Measurements from ENCODE around the gene RBM33. TPM values are rescaled to one million over a fixed set of nuclear protein-coding genes. Genes with fewer than 3 reads are reported as not detected.

RBM33 gene
- total RNA-seq, 1 donor from 2014 or later: 79.4 TPM

DNA sequence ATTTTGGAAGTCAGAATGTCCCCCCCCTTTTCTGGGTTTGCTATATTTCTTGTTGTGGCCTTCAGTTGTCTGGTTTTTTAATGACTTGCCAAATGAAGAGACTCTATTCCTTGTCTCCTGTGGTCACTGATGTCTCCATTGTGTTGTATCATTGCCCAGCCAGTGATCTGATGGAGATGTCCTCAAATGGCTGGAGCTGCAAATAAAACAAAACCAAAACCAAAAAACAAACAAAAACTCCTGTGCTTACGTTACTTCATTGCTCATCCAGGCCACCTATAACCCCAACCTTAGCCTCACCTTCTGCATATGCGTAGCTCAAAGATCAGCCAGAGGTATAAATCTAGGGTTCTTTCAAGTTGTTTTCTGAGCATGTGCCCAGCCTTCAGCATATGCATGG is 5.1 kb downstream of the RBM33 start:
- Mint-ChIP-seq H3K27ac (no peak overlapping the region), H3K36me3 (ENCODE audit: insufficient read depth) (peaks cover 32% of the 10 kb centered on the region), H3K9me3 (ENCODE audit: low read depth) (peaks cover 18% of the 10 kb centered on the region), H3K4me1 (ENCODE audit: low read depth) (peaks cover 39% of the 10 kb centered on the region), H3K27me3 (no peaks in the 10 kb centered on the region), H3K4me3 (ENCODE audit: low read depth) (no peak overlapping the region)
- TF ChIP-seq, protein P1, sequence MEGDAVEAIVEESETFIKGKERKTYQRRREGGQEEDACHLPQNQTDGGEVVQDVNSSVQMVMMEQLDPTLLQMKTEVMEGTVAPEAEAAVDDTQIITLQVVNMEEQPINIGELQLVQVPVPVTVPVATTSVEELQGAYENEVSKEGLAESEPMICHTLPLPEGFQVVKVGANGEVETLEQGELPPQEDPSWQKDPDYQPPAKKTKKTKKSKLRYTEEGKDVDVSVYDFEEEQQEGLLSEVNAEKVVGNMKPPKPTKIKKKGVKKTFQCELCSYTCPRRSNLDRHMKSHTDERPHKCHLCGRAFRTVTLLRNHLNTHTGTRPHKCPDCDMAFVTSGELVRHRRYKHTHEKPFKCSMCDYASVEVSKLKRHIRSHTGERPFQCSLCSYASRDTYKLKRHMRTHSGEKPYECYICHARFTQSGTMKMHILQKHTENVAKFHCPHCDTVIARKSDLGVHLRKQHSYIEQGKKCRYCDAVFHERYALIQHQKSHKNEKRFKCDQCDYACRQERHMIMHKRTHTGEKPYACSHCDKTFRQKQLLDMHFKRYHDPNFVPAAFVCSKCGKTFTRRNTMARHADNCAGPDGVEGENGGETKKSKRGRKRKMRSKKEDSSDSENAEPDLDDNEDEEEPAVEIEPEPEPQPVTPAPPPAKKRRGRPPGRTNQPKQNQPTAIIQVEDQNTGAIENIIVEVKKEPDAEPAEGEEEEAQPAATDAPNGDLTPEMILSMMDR (IDR thresholded peaks at IDR 0.05; ENCODE audit: unreplicated experiment): no peak
- DNase-seq (ENCODE audit: low spot score, unreplicated experiment): no peak

DNA sequence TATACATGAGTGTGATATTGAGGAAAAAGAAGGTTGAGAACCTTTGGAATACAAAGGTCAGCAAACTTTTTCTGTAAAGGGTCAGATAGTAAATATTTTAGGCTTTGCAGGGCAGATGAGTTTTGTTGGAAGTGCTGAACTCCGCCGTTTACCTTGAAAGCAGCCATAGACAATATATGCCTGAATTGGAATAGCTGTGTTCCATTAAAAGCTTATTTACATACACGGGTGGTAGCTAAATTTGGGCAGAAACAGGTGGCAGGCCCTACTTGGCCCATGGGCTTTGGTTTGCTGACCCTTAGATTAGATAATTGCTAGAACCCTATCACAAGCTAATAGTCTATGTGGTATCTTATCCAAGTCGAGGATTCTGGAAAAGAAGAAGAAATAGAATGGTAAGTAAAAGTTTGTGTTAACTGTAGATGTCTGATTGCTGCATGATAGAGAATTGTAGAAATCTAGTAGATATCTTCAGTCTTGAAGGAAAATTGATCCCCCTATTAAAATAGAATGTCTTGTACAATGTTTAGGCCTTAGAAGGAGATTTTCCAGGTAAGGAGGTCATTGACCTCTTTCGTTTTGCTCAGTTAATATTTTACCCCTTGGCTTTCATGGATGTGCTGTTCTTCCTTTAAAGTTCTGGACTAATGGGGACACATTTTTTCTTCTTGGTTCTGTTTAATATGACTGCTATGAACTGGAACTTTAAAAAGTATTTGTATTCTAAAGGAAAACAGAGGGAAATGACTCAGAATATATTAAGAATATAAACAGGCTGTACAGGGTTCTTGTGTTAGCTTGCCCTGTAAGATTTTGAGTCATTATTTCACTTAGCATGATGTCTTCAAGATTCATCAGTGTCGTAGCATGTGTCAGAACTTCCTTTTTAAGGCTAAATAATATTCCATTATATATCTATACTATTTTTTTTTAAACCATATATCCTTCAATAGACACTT is 8.0 kb downstream of the RBM33 start:
- peaks cover 27% of the 10 kb centered on the region for H3K36me3 Mint-ChIP-seq (ENCODE audit: insufficient read depth)
- H3K27me3 Mint-ChIP-seq: no peaks in the 10 kb centered on the region
- peaks cover 18% of the 10 kb centered on the region for H3K9me3 Mint-ChIP-seq (ENCODE audit: low read depth)
- peak overlapping the region; percentile 79 for H3K27ac Mint-ChIP-seq
- H3K4me1 Mint-ChIP-seq (ENCODE audit: low read depth): peaks cover 22% of the 10 kb centered on the region
- TF ChIP-seq, protein P1 (IDR thresholded peaks at IDR 0.05; ENCODE audit: unreplicated experiment): no peak
- H3K4me3 Mint-ChIP-seq (ENCODE audit: low read depth): no peak overlapping the region
- no peak for DNase-seq (ENCODE audit: low spot score, unreplicated experiment)

DNA sequence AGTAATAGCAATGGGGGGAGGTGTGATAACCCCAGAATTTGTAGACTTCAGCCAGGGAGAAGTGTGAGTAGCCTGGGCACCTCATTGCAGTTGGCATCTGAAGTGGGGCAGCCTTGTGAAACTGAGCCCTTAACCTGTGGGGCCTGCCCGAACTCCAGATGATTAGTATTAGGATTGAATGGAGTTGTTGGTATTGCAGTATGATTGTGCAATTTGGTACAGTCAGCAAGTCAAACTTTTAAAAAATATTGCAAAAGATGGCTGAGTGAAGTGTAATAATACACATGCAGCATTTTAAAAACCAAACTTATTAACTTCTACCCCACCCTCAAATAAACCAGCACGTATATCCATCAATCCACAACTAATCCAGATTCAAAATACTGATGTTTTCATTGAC is 9.3 kb downstream of the RBM33 start:
- DNase-seq (ENCODE audit: low spot score, unreplicated experiment): no peak
- Mint-ChIP-seq H3K4me3 (ENCODE audit: low read depth) (no peak overlapping the region), H3K9me3 (ENCODE audit: low read depth) (peaks cover 11% of the 10 kb centered on the region), H3K4me1 (ENCODE audit: low read depth) (peaks cover 22% of the 10 kb centered on the region), H3K36me3 (ENCODE audit: insufficient read depth) (peaks cover 14% of the 10 kb centered on the region), H3K27me3 (no peaks in the 10 kb centered on the region), H3K27ac (no peak overlapping the region)
- TF ChIP-seq, protein P1 (IDR thresholded peaks at IDR 0.05; ENCODE audit: unreplicated experiment): no peak

DNA sequence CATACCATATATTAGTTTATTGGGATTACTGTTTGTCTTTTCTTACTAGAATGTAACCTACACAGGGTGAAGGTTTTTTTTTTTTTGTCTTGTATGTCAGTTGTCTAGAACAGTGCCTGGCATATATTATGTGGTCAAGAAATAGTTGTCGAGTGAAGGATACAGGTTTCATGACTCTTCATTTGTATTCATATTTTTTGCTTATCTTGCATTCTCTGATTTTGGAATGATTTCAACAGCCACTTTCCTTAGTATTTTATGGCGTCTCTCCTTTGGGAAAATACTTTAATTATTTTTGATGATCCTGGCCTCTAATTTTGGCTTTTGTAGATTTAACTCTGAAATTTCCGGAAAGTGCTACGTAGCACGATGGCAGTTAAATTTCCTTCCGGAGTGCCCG is 12.4 kb downstream of the RBM33 start:
- TF ChIP-seq, protein P1 (IDR thresholded peaks at IDR 0.05; ENCODE audit: unreplicated experiment): no peak
- no peak overlapping the region for H3K27ac Mint-ChIP-seq
- DNase-seq (ENCODE audit: low spot score, unreplicated experiment): no peak
- H3K27me3 Mint-ChIP-seq: no peaks in the 10 kb centered on the region
- H3K9me3 Mint-ChIP-seq (ENCODE audit: low read depth): peaks cover 8% of the 10 kb centered on the region
- no peak overlapping the region for H3K4me3 Mint-ChIP-seq (ENCODE audit: low read depth)
- H3K36me3 Mint-ChIP-seq (ENCODE audit: insufficient read depth): peaks cover 9% of the 10 kb centered on the region
- peaks cover 15% of the 10 kb centered on the region for H3K4me1 Mint-ChIP-seq (ENCODE audit: low read depth)

DNA sequence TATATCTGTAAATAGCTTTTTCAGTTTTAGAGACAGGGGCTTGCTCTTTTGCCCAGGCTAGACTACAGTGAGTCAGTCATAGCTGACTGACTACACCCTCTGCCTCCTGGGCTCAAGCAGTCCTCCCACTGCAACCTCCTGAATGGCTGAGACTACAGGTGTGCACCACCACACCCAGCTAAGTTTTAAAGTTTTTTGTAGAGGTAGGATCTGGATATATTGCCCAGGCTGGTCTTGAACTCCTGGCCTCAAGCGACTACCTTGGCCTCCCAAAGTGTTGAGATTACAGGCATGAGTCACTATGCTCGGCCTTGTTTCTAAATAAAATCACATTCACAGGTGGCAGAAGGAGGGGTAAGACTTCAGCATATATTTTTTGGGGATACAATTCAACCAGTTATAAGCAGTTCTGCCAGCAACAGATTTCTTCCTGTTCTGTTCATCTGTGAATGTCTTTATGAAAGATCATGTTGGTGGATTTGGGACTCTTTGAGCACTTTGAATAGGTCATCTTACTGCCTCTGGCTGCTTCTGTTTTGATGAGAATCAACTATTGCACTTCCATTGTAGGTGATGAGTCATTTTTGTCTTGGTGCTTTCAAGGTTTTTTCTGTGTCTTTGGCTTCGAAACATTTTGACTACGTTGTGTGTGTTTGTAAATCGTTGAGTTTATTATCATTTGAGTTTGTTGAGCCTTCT is 15.7 kb downstream of the RBM33 start:
- no peak overlapping the region for H3K27ac Mint-ChIP-seq
- no peak overlapping the region for H3K4me3 Mint-ChIP-seq (ENCODE audit: low read depth)
- peaks cover 2% of the 10 kb centered on the region for H3K4me1 Mint-ChIP-seq (ENCODE audit: low read depth)
- DNase-seq (ENCODE audit: low spot score, unreplicated experiment): no peak
- H3K27me3 Mint-ChIP-seq: no peaks in the 10 kb centered on the region
- TF ChIP-seq, protein P1 (IDR thresholded peaks at IDR 0.05; ENCODE audit: unreplicated experiment): no peak
- H3K9me3 Mint-ChIP-seq (ENCODE audit: low read depth): peaks cover 8% of the 10 kb centered on the region
- peaks cover 9% of the 10 kb centered on the region for H3K36me3 Mint-ChIP-seq (ENCODE audit: insufficient read depth)
